ENCODE data around the gene NACC2.

The NACC2 gene

GRCh38 chr9:135961277-135961715 is 133.8 kb downstream of the NACC2 start, which contains the start of gene UBAC1:
Gene UBAC1, minus strand, starts transcription at chr9:135961373. Its CDS starts 211 bp downstream, at chr9:135961162.
- Mint-ChIP-seq H3K9me3 (no peaks in the 10 kb centered on the region), H3K27ac (peak within 1 kb of the TSS; percentile 87), H3K4me3 (peak within 1 kb of the TSS; percentile 86), H3K4me1 (ENCODE audit: low read depth) (peaks cover 33% of the 10 kb centered on the region), H3K27me3 (no peaks in the 10 kb centered on the region), H3K36me3 (ENCODE audit: low read depth) (peaks cover 5% of the 10 kb centered on the region)

DNA sequence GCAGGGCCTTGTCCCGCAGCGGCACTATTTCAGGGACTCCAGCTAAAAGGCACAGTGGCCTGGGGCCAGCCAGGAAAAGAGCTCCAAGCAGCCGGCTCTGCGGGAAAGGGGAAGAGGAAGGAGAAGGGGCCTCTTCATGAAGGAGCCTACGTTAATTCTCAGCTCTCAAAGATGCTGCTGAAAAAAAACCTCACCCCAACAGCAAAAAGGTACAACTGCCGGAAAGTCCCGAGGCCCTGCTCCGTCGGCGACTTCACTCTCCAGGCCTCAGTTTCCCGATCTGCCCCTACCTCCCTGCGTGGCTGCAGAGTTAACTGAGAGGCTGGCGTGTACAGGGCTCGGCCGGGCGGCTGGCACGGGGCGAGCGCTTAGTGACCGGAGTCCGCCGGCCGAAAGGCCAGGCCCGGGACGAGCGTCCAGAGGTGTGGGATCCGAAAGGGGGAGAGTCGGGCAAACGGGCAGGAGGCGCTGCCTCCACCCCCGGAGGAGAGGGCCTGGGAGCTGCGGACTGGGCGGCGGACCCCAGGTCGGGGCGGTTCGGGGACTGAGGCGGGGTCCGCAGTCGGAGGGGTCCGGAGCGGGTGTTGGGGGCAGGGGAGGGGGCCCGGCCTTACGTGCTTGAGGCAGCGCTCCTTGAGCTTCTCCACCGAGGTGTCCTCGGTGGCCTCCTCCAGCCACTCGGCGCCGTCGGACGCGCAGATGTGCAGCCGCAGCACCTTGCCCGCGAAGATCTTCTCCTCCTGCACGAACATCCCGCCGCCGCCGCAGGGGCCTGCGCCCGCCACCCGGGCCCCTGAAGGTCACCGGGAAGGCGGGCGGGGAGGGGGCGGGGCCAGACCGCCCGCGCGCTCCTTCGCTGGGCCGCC is 134.4 kb downstream of the NACC2 start:
- Mint-ChIP-seq H3K36me3 (ENCODE audit: low read depth) (peaks cover 5% of the 10 kb centered on the region), H3K27me3 (no peaks in the 10 kb centered on the region), H3K9me3 (no peaks in the 10 kb centered on the region), H3K4me1 (ENCODE audit: low read depth) (peaks cover 33% of the 10 kb centered on the region), H3K27ac (peak overlapping the region; percentile 57), H3K4me3 (peak overlapping the region; percentile 86)

GRCh38 chr9:135959814-135960213 is 135.3 kb downstream of the NACC2 start:
- Mint-ChIP-seq H3K36me3 (ENCODE audit: low read depth) (peaks cover 8% of the 10 kb centered on the region), H3K27me3 (no peaks in the 10 kb centered on the region), H3K9me3 (no peaks in the 10 kb centered on the region), H3K4me1 (ENCODE audit: low read depth) (peaks cover 33% of the 10 kb centered on the region), H3K27ac (peak overlapping the region; percentile 57), H3K4me3 (peak overlapping the region; percentile 86)

DNA sequence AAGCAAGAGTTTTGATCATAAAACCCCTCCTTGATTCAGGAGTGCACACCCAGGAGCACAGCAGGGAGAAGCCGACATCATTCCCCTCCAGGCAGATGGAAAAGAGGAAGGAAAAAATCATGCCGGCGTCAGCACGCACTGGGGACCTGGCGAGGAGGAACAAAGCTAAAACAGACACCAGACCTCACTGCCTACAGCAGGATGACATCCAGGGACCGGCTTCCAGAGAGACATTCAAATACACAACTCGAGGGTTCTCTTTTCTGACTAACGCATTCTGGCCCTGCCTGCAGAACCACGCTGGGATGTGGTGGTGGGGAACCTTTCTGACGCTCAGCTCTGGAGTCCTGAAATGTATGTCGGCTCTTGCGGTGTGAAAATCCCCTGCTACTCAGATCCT is 136.6 kb downstream of the NACC2 start:
- peaks cover 16% of the 10 kb centered on the region for H3K36me3 Mint-ChIP-seq (ENCODE audit: low read depth)
- no peak overlapping the region for H3K4me3 Mint-ChIP-seq
- H3K27me3 Mint-ChIP-seq = no peaks in the 10 kb centered on the region
- H3K27ac Mint-ChIP-seq = no peak overlapping the region
- H3K4me1 Mint-ChIP-seq (ENCODE audit: low read depth) = peaks cover 33% of the 10 kb centered on the region
- no peaks in the 10 kb centered on the region for H3K9me3 Mint-ChIP-seq

GRCh38 chr9:135957431-135957830 is 137.7 kb downstream of the NACC2 start:
- Mint-ChIP-seq H3K4me1 (ENCODE audit: low read depth) (peaks cover 28% of the 10 kb centered on the region), H3K9me3 (no peaks in the 10 kb centered on the region), H3K4me3 (no peak overlapping the region), H3K36me3 (ENCODE audit: low read depth) (peaks cover 19% of the 10 kb centered on the region), H3K27ac (no peak overlapping the region), H3K27me3 (no peaks in the 10 kb centered on the region)

DNA sequence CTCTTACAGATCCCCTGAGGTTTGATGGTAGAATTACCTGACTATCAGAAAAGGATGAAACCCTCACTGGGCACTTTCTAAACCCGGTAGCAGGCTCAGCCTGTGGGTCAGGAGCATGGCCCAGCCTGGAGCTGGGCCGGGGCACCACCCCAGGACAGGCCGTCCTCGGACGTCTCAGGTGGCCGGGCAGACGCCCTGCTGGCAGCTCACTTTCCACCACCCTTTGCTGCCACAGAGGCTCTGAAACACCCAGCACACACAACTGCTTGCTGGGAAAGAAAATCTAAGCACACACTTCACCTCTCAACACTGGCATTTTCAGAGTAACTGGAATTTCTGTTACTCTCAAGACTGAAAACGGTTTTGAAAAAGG is 138.3 kb downstream of the NACC2 start:
- Mint-ChIP-seq H3K36me3 (ENCODE audit: low read depth) (peaks cover 25% of the 10 kb centered on the region), H3K27me3 (no peaks in the 10 kb centered on the region), H3K27ac (no peak overlapping the region), H3K4me1 (ENCODE audit: low read depth) (peaks cover 21% of the 10 kb centered on the region), H3K4me3 (no peak overlapping the region), H3K9me3 (no peaks in the 10 kb centered on the region)

All from stimulated activated naive CD8-positive, alpha-beta T cell treated with anti-CD3 and anti-CD28 coated beads, Interleukin-15, Interleukin-2, amounts not matched to agents 100 ng/mL and 50 ng/mL, for 24 hours (primary cell).